ENCODE measurements around the gene CKAP4.
"Not testable (repeated sequence)": the region's sequence is repeated elsewhere in the genome, so short reads cannot be mapped to it uniquely, and the experiment has no call there.

CKAP4 gene

DNA sequence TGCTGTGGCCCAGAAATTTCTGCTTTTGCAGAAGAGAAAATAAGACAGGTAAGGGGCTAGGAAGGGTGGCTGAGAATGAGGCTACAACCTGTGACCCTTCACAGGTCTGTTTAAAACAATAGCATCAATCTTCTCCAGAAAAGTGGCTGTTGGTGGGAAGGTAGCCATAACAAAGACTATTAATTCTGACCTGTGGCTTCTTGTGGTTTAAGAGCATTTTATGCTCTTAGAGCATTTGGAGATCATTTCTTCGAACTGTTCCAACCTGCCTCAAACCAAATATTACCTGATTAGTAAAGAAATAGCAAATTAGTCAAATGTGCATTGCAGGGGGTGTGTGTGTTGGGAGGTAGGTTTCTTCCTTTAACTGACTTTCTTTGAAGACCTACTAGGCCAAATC is 39.5 kb upstream of the CKAP4 start:
- Histone ChIP-seq H3K27ac (ENCODE audit: low read depth in 2 of 2, low read length in 2 of 2) (no peak overlapping the region), H3K4me1 (ENCODE audit: control insufficient read depth in 2 of 2, insufficient read depth in 2 of 2, low read length in 2 of 2) (peaks cover 0 to 14% of the 10 kb centered on the region in 2 donors), H3K27me3 (ENCODE audit: control insufficient read depth in 2 of 2, insufficient read depth in 2 of 2, low read length in 2 of 2) (no peaks in the 10 kb centered on the region), H3K36me3 (ENCODE audit: control insufficient read depth in 2 of 2, insufficient read depth in 2 of 2, low read length in 2 of 2) (no peaks in the 10 kb centered on the region), H3K9me3 (ENCODE audit: control insufficient read depth in 2 of 2, low read length in 2 of 2) (no peaks in the 10 kb centered on the region), H3K4me3 (ENCODE audit: low read length in 2 of 2) (no peak overlapping the region), H3K9ac (ENCODE audit: low read depth in 1 of 2, low read length in 2 of 2) (no peak overlapping the region)

DNA sequence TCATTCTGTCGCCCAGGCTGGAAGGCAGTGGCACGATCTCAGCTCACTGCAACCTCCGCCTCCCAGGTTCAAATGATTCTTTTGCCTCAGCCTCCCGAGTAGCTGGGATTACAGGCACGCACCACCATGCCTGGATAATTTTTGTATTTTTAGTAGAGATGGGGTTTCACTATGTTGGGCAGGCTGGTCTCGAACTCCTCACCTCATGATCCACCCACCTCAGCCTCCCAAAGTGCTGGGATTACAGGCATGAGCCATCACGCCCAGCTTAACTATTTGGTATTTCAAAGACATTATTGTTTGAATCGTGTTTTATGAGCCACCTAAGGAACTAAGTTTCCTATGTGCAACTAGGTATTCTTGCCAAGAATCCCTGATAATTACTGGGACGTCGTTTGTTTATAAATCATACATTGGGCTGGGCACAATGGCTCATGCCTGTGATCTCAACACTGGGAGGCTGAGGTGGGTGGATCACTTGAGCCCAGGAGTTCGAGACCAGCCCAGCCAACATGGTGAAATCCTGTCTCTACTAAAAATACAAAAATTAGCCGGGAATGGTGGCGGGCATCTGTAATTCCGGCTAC is 38.8 kb upstream of the CKAP4 start:
- H3K4me1 ChIP-seq (ENCODE audit: control insufficient read depth in 2 of 2, insufficient read depth in 2 of 2, low read length in 2 of 2): peaks cover 3 to 13% of the 10 kb centered on the region in 2 donors
- not testable (repeated sequence) for H3K4me3 ChIP-seq (ENCODE audit: low read length in 2 of 2); H3K36me3 ChIP-seq (ENCODE audit: control insufficient read depth in 2 of 2, insufficient read depth in 2 of 2, low read length in 2 of 2); H3K27me3 ChIP-seq (ENCODE audit: control insufficient read depth in 2 of 2, insufficient read depth in 2 of 2, low read length in 2 of 2); H3K9ac ChIP-seq (ENCODE audit: low read depth in 1 of 2, low read length in 2 of 2); H3K27ac ChIP-seq (ENCODE audit: low read depth in 2 of 2, low read length in 2 of 2); H3K9me3 ChIP-seq (ENCODE audit: control insufficient read depth in 2 of 2, low read length in 2 of 2)

DNA sequence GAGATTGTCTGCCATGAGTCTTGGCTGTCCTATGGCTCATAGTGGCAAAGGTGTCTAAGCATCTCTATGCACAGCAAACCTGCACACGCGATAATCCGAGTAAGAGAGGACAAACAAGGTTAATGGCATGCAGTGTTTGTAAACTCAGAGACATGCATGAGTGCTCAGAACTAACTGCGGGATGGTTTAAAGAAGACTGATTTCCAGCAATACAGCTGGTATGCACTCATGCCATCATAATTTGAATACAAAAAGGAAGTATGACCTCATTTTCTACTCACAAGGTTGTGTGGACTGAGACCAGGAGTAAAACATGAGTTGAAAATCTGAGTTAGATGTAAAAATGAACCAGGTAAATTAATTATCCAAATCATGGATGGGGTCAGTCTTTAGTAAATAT is 38.2 kb upstream of the CKAP4 start:
- Histone ChIP-seq H3K4me3 (ENCODE audit: low read length in 2 of 2) (no peak overlapping the region), H3K27me3 (ENCODE audit: control insufficient read depth in 2 of 2, insufficient read depth in 2 of 2, low read length in 2 of 2) (no peaks in the 10 kb centered on the region), H3K36me3 (ENCODE audit: control insufficient read depth in 2 of 2, insufficient read depth in 2 of 2, low read length in 2 of 2) (no peaks in the 10 kb centered on the region), H3K9me3 (ENCODE audit: control insufficient read depth in 2 of 2, low read length in 2 of 2) (no peaks in the 10 kb centered on the region), H3K4me1 (ENCODE audit: control insufficient read depth in 2 of 2, insufficient read depth in 2 of 2, low read length in 2 of 2) (peaks cover 3 to 8% of the 10 kb centered on the region in 2 donors), H3K9ac (ENCODE audit: low read depth in 1 of 2, low read length in 2 of 2) (no peak overlapping the region), H3K27ac (ENCODE audit: low read depth in 2 of 2, low read length in 2 of 2) (no peak overlapping the region)

DNA sequence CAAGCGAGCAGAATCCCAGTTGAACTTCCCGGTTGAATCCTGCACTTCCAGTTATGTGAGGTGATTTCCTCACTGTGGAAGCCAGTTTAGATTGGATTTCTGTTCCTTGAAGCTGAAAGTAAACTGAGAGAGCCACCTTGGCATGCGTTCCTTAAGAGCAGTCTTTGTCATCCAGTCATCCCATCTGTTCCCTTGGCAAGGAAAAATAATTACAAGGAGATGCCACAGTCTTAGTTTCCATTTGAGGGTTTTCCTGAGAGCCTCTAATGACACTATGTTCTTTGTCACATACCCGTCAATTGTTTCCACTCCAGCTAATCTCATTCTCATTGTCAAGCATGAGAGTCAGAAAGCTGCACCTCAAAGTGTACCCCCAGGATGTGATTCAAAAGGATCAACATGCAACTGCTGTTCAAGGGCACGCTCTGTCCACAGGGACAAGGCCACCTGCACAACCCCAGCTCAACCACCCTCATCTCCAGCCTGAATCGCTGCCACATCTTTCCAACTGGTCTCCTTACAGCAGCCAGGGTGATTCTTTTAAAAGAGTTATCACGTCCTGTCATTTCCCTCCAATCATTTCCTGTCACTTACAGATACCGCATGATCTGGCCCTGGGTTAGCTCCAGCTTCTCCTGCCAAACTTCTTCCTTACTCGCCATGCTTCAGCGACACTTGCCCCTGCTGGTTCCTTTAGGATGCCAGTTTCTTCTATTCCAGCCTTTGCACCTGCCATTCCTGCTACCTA is 36.7 kb upstream of the CKAP4 start:
- peaks cover 3 to 5% of the 10 kb centered on the region in 2 donors for H3K4me1 ChIP-seq (ENCODE audit: control insufficient read depth in 2 of 2, insufficient read depth in 2 of 2, low read length in 2 of 2)
- H3K36me3 ChIP-seq (ENCODE audit: control insufficient read depth in 2 of 2, insufficient read depth in 2 of 2, low read length in 2 of 2): no peaks in the 10 kb centered on the region
- H3K9me3 ChIP-seq (ENCODE audit: control insufficient read depth in 2 of 2, low read length in 2 of 2): no peaks in the 10 kb centered on the region
- no peak overlapping the region for H3K27ac ChIP-seq (ENCODE audit: low read depth in 2 of 2, low read length in 2 of 2)
- H3K4me3 ChIP-seq (ENCODE audit: low read length in 2 of 2): no peak overlapping the region
- H3K9ac ChIP-seq (ENCODE audit: low read depth in 1 of 2, low read length in 2 of 2): no peak overlapping the region
- no peaks in the 10 kb centered on the region for H3K27me3 ChIP-seq (ENCODE audit: control insufficient read depth in 2 of 2, insufficient read depth in 2 of 2, low read length in 2 of 2)

DNA sequence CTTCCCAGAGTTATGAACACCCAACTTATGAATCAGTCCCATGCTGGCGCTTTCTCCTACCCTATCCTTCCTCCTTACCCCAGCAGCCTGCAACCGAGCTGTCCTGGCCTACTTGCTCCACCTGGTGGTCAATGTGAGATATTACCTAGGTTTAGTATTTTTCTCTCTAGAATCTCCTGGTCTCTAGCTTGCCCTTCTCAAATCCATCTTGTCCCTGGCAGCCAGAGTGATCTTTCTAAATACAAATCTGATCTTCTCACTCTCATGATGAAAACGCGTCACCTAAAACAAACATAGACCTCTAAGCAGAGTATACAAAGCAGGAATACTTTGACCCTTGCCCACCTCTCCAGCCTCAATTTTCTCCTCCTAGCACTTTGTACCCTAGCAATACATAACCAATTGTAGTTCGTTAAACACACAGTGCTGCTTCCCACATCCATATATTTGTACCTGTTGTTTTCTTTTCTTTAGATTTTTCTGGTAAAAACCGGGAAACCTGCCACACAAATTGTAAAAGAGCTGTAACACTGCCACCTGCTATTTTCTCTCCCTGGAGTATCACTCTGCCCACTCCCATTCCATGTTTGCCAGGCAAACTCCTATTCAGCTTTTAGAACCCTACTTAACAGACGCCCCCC is 34.8 kb upstream of the CKAP4 start:
- Histone ChIP-seq H3K9ac (ENCODE audit: low read depth in 1 of 2, low read length in 2 of 2) (no peak overlapping the region), H3K27ac (ENCODE audit: low read depth in 2 of 2, low read length in 2 of 2) (peak overlapping the region in 1 of 2 donors; percentile 15), H3K4me1 (ENCODE audit: control insufficient read depth in 2 of 2, insufficient read depth in 2 of 2, low read length in 2 of 2) (peaks cover 3 to 9% of the 10 kb centered on the region in 2 donors), H3K4me3 (ENCODE audit: low read length in 2 of 2) (no peak overlapping the region), H3K9me3 (ENCODE audit: control insufficient read depth in 2 of 2, low read length in 2 of 2) (no peaks in the 10 kb centered on the region), H3K36me3 (ENCODE audit: control insufficient read depth in 2 of 2, insufficient read depth in 2 of 2, low read length in 2 of 2) (no peaks in the 10 kb centered on the region), H3K27me3 (ENCODE audit: control insufficient read depth in 2 of 2, insufficient read depth in 2 of 2, low read length in 2 of 2) (no peaks in the 10 kb centered on the region)

DNA sequence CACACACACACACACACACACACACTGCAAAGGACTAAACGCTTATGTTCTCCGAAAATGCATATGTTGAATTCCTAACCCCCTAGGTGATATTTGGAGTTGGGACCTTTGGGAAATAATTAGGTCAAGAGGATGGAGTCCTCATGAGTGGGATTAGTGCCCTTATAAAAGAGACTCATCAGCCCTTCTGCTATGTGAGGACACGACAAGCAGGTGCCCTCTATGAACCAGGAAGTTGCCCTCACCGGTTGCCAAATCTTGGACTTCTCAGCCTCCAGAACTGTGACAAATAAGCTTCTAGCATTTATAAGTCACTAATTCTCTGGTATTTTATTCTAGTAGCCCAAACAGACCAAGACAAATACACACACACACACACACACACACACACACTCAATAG is 34.0 kb upstream of the CKAP4 start:
- no peaks in the 10 kb centered on the region for H3K27me3 ChIP-seq (ENCODE audit: control insufficient read depth in 2 of 2, insufficient read depth in 2 of 2, low read length in 2 of 2)
- H3K4me3 ChIP-seq (ENCODE audit: low read length in 2 of 2): no peak overlapping the region
- H3K36me3 ChIP-seq (ENCODE audit: control insufficient read depth in 2 of 2, insufficient read depth in 2 of 2, low read length in 2 of 2): no peaks in the 10 kb centered on the region
- H3K9me3 ChIP-seq (ENCODE audit: control insufficient read depth in 2 of 2, low read length in 2 of 2): no peaks in the 10 kb centered on the region
- peaks cover 3 to 9% of the 10 kb centered on the region in 2 donors for H3K4me1 ChIP-seq (ENCODE audit: control insufficient read depth in 2 of 2, insufficient read depth in 2 of 2, low read length in 2 of 2)
- H3K27ac ChIP-seq (ENCODE audit: low read depth in 2 of 2, low read length in 2 of 2): no peak overlapping the region
- no peak overlapping the region for H3K9ac ChIP-seq (ENCODE audit: low read depth in 1 of 2, low read length in 2 of 2)

DNA sequence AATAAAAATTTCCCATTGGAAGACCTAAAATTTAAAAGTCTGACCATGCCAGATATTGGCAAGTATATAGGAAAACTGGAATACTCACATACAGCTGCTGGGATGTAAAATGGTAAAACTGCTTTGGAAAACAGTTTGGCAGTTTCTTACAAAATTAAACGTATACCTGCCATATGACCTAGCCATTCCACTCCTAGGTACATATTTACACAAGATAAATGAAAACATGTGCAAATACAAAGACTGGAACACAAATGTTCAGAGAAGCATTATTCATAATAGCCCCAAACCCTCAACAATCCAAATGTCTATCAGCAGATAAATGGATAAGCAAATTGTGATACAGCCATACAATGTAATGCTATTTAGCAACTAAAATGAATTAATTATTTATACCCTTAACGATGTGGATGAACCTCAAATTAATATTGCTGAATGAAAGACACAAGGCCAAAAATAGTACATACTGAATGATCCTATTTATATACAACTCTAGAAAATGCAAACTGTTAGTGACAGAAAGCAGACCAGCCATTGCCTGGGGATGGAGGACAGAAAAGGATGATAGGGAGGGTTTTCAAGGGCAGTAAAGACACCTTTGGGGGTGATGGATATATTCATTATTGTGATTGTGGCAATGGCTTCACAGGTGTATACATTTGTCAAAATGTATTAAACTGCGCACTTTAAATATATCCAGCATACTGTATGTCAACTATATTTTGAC is 33.4 kb upstream of the CKAP4 start:
- H3K9ac ChIP-seq (ENCODE audit: low read depth in 1 of 2, low read length in 2 of 2): no peak overlapping the region
- H3K4me1 ChIP-seq (ENCODE audit: control insufficient read depth in 2 of 2, insufficient read depth in 2 of 2, low read length in 2 of 2): peaks cover 3 to 9% of the 10 kb centered on the region in 2 donors
- no peaks in the 10 kb centered on the region for H3K27me3 ChIP-seq (ENCODE audit: control insufficient read depth in 2 of 2, insufficient read depth in 2 of 2, low read length in 2 of 2)
- H3K27ac ChIP-seq (ENCODE audit: low read depth in 2 of 2, low read length in 2 of 2): peak overlapping the region in 1 of 2 donors; percentile 30
- no peaks in the 10 kb centered on the region for H3K36me3 ChIP-seq (ENCODE audit: control insufficient read depth in 2 of 2, insufficient read depth in 2 of 2, low read length in 2 of 2)
- H3K4me3 ChIP-seq (ENCODE audit: low read length in 2 of 2): no peak overlapping the region
- H3K9me3 ChIP-seq (ENCODE audit: control insufficient read depth in 2 of 2, low read length in 2 of 2): no peaks in the 10 kb centered on the region

DNA sequence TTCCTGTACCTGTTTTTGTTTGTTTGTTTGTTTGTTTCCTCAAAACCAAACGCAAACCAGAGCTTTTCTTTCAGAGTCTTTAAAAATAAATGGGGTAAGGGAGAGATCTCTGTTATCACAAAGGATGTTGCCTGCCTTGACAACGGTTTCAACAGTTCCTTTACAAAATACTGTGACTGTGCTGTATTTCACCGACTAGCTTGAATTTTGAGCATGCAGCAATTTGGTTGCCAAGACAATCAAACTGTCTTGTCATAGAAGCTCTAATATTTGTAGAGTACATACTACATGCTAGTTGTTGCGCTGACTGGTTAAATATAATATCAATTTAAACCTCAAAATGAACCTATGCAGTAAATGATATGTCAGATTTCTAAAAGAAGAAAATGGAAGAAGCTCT is 32.3 kb upstream of the CKAP4 start:
- H3K4me3 ChIP-seq (ENCODE audit: low read length in 2 of 2): no peak overlapping the region
- no peak overlapping the region for H3K27ac ChIP-seq (ENCODE audit: low read depth in 2 of 2, low read length in 2 of 2)
- no peak overlapping the region for H3K9ac ChIP-seq (ENCODE audit: low read depth in 1 of 2, low read length in 2 of 2)
- H3K36me3 ChIP-seq (ENCODE audit: control insufficient read depth in 2 of 2, insufficient read depth in 2 of 2, low read length in 2 of 2): no peaks in the 10 kb centered on the region
- H3K9me3 ChIP-seq (ENCODE audit: control insufficient read depth in 2 of 2, low read length in 2 of 2): no peaks in the 10 kb centered on the region
- no peaks in the 10 kb centered on the region for H3K27me3 ChIP-seq (ENCODE audit: control insufficient read depth in 2 of 2, insufficient read depth in 2 of 2, low read length in 2 of 2)
- peaks cover 7 to 15% of the 10 kb centered on the region in 2 donors for H3K4me1 ChIP-seq (ENCODE audit: control insufficient read depth in 2 of 2, insufficient read depth in 2 of 2, low read length in 2 of 2)

DNA sequence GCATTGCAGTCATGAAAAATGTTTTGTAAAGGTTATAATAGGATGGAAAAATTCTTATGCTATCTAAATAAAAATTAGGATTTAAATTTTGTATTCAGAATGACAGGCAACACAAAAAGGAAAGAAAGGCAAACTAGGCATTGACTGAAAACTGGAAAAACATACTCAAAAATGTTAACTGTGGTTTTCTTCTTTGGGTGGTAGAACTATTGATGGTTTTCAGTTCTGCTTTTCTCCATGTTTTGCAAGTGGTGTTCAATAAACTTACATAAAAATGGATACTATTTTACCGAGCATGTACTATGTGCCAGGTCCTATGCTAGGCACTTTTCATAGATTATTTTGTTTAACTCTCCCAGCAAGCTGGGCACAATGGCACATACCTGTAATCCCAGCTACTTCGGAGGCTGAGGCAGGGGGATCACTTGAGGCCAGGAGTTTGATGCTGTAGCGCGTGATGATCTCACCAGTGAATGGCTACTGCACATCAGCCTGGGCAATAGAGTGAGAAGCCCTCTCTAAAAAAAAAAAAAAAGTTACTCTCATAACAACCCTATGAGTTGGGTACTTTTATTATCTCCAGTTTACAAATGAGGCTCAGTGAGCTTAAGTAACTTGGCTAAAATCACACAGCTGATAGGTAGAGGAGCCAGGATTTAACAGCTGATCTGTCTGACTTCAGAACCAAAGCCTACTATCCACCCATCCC is 28.4 kb upstream of the CKAP4 start:
- Histone ChIP-seq H3K27me3 (ENCODE audit: control insufficient read depth in 2 of 2, insufficient read depth in 2 of 2, low read length in 2 of 2) (no peaks in the 10 kb centered on the region), H3K36me3 (ENCODE audit: control insufficient read depth in 2 of 2, insufficient read depth in 2 of 2, low read length in 2 of 2) (no peaks in the 10 kb centered on the region), H3K4me1 (ENCODE audit: control insufficient read depth in 2 of 2, insufficient read depth in 2 of 2, low read length in 2 of 2) (peaks cover 11 to 21% of the 10 kb centered on the region in 2 donors), H3K4me3 (ENCODE audit: low read length in 2 of 2) (no peak overlapping the region), H3K9ac (ENCODE audit: low read depth in 1 of 2, low read length in 2 of 2) (no peak overlapping the region), H3K9me3 (ENCODE audit: control insufficient read depth in 2 of 2, low read length in 2 of 2) (no peaks in the 10 kb centered on the region), H3K27ac (ENCODE audit: low read depth in 2 of 2, low read length in 2 of 2) (no peak overlapping the region)
